Cerebellar cortex (tissue), 1 donor: ENCODE data around the gene SLAMF8.

Experiments used
- DNase-seq: peaks from one replicate; pipeline ENCODE4 v3.0.0-alpha.2; 2015; ENCODE audit warnings: low spot score

Gene SLAMF8

DNA sequence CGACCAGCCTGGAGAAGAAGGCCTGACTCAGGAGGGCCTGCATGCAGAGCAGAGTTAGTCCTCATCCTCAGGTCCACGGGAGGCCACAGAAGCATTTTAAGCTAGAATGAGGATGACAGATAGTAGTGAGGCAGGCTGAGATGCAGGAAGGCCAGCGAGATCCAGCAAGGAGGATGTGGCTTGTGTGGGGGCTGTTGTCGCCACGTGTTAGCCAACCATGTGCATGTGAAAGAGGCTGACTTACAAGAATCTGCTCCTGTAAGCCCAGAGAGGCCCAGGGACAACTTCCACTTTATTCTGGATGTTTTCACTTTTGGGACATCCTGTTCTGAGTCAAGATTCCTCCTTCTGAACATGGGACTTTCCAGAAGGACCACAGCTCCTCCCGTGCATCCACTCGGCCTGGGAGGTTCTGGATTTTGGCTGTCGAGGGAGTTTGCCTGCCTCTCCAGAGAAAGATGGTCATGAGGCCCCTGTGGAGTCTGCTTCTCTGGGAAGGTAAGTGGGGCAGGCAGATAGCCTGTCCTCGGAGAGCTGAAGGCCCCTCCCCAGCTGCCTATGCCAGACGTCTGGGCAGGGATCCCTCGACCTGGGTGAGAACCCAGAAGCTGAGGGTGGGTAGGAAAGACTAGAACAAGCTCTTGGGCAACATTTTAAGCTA, at the start of gene SLAMF8:
Gene SLAMF8 (plus strand): TSS at position 433 of the 661 bp plus-strand sequence. CDS start 26 bp downstream, at position 459.
- no peak for DNase-seq

DNA sequence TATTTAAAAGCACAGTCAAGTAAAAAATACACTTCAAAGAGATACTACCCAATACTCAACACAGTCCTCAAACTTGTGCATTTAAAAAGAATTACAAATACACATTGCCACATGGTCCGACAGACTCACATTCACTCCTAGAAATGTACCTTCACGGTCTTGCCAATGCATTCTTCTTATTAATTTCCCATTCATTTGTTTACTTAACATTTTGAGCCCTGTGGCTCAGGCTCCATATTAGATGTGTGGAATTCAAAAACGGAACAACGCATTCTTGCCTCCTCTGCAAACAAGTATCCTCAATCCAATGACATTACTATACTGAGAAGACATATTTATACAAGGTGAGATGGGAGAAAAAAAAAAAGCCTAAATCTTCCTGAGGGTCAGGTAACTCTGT, 48.4 kb upstream of the SLAMF8 start:
- no peak for DNase-seq

DNA sequence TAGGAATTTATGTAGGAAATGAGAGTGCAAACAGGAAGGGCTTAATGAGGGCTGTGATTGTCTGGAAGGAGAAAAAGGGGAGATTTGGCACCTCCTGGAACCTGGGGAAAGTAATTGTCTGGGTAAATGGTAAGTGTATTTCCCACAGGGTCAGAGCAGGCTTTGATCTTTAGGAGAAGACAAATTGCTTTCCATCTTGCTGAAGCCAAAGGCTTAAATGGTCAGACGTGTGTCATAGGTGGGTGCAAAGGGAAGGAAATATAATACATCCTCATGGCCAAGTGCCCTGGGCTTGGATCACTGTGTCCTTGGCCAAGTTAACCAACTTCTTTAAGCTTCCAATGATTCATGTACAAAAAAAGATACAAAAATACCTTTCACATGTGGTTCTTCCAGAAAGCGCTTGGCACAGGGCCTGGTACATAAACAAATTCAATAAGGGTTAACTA, 47.2 kb upstream of the SLAMF8 start:
- no peak for DNase-seq

DNA sequence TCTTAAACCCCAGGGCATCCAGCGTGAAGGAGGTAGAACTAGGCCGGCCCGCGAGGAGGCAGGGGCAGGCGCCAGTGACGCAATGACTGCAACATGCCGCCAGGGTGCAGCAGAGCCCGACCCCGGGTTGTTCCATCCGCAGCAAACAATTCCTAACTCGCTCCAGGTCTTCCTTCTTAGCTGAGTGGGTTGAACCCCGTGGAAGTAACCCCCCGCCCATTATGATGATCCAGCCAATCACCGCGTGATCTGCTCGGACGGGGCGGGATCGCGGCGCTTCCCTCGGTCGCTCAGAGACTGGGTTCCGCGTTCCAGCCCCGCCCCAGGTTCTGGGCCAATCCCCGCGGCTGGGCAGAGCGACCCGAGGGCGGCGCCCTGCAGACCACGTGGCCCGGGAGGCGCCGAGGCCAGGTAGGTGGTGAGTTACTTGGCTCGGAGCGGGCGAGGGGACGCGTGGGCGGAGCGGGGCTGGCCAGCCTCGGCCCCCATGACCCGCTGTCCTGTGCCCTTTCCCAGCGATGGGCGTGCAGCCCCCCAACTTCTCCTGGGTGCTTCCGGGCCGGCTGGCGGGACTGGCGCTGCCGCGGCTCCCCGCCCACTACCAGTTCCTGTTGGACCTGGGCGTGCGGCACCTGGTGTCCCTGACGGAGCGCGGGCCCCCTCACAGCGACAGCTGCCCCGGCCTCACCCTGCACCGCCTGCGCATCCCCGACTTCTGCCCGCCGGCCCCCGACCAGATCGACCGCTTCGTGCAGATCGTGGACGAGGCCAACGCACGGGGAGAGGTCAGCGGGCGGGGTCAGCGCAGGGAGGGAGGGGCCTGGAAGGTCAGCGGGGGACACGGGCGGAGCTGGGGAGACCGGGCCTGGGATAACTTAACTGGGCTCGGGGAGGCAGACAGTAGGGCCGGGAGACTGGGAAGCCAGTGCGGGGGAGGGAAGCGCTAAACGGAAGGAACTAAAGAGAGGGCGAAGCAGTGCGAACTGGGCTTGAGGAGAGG, 45.8 kb upstream of the SLAMF8 start, which contains the start of gene DUSP23:
Gene DUSP23 (plus strand): TSS at position 380 of the 1,000 bp plus-strand sequence. CDS start 139 bp downstream, at position 519.
- DNase-seq, result peak; percentile 99

DNA sequence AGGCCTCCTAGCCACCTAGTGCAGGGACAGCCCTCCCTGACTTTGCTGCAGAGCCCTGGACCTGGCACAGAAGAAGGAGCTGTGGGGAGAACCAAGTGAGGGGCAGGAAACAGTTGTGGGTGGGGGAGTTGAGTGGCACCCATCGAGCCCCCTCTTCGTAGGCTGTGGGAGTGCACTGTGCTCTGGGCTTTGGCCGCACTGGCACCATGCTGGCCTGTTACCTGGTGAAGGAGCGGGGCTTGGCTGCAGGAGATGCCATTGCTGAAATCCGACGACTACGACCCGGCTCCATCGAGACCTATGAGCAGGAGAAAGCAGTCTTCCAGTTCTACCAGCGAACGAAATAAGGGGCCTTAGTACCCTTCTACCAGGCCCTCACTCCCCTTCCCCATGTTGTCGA, 44.7 kb upstream of the SLAMF8 start:
- no peak for DNase-seq

DNA sequence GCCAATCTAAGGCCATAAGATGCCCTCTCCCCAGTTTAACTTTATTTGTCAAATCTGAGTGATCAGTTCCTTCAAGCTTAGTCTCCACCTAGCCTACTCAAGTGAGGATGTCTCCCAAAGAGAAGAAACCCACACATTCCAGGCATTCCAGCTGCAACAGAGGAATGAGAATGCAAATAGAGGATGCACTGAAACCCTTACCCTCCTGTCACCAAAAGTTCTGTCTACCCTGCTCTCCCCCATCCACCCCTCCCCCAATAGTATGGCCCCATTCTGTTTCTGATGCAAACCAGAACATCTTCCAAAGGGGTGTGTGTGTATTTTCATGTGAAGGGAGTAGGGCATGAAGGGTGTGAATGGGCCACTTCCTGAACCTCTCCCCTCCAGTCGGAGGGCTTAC, 42.9 kb upstream of the SLAMF8 start:
- DNase-seq, result no peak

DNA sequence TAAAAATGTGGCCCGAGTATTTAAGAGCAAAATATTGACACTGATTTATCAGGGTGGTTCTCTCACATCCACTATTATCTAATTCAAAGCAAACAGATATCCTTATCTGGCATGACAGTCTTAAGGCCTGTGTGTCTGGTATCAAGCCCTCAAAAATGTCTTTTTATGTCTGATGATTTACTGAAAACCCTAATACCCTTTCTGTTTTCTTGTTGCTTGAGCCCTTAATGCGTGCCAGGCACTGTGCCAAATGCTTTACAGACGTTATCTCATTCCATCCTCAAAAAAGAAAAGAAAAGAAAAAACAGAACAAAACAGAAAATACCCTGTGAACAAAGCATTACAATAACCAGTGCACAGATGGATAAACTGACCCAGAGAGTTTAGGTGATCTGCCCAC, 40.2 kb upstream of the SLAMF8 start:
- no peak for DNase-seq

DNA sequence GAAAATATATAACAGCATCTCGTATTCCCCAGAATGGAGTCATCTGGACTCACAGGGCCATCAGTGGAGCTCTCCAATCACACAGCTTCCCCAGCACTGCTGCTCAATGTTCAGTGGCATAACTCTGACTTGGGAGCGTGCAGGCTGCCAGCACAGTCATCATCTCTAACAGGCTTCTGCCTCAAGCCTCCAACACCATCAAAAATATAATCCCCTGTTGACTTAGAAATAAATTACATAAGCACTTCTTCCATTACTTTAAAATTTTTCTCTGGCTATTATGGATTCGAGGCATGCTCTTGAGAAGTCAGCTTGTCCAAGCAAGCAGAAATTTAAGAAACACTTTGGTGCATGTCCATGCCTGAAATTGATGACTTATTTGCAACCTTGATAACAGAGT, 39.7 kb upstream of the SLAMF8 start:
- no peak for DNase-seq

DNA sequence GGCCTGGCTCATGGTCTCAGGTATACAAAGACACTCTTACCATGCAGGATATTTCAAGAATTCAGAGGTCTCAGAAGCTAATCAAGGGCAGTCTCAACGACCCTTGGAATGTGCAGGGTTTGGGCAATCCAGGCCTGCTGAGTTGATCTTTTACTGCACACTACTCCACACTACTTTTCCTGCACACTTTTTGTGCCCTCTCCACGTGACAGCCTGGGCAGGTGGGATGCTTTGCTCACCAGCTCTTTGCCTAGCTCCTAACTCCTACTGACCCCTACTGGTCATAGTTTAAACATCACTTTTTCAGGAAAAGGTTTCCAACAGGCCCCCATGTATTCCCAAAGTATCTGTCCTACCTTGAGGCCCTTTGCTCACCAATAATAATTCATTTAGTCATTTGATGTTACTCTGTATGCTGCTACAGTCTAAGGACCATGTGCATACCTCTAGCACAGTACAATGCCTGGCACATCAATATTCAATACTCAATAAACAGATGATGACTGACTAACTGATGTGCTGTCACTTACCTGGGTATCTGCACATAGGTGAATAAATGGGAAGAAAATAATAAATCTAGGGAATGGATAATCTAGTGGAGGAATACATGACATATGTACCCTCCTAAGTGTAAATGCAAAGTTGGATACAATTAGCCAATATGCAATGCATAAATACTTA, 36.3 kb upstream of the SLAMF8 start:
- DNase-seq, result peak; percentile 22

DNA sequence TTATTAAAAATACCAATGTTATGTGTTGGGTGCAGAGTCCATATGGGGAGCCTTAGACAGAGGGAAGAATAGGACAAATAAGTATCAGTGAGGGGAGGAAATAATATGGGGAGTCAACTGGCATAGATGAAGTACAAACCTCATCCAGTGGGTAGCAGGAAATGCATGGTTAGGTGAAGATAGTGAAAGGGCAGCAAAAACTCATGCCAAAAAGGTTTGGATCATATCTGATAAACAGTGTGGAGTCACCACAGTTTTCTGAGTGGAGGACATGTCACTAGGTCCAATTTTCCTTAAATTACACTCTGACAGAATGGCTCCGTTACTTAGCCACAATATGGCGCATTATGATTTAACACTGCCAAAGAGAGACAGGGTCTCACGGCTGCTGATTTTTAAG, 35.6 kb upstream of the SLAMF8 start:
- DNase-seq, result no peak

DNA sequence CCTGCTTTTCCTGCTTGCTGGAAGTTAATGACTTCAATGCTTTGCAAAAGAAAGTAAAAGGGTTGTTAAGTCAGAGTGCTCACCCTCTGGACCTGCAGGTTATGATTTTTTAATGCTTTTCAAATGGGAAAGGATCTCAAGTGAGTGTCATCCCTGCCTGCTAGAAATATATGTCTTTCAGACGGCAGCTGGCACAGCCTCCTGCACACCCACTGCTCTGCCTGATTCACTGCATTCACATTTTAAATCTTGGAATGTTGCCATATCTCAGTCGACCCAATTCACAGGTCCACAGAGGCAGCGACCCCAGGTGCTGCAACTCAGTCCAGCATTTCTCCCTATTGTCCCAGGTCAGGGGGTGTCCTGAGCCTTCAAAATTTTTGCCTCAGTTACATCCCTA, 35.2 kb upstream of the SLAMF8 start:
- DNase-seq, result no peak

DNA sequence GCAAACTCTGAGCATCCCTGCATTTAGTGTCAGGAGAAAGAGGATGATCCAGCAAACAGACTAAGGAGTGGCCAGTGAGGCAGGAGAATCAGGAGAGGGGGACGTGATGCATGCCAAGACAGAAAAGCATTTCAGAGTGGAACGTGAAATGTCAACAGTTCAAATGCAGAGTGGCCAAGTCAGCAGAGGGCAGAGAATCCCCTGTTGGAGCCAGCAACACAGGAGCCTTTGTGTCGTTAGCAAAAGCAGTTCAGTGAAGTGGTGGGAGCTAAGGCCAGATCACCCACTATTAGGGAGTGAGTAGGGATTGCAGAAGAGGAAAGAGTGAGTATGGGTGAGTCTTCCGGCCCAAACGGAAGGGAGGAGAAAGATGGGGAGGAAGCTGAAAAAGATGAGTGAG, 31.1 kb upstream of the SLAMF8 start:
- no peak for DNase-seq

DNA sequence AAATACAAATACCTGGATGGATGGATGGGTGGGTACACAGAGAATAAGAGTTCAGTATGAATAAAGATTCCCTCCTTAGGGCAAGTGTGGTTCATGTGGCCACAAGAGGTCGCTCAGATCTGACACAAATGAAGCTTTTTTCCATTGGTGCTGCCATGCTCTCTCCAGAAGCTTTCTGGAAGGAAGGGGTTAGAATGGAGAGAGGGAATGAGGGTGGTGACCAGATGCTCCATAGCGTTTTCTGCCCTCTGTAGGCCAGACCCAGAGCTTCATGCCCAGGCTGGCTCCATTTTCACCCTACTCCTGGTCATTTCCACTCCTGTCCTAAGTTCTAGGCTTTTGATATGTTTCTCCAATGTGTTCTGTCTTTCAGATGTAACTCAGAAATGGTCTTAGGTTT, 27.8 kb upstream of the SLAMF8 start:
- DNase-seq, result peak; percentile 86

DNA sequence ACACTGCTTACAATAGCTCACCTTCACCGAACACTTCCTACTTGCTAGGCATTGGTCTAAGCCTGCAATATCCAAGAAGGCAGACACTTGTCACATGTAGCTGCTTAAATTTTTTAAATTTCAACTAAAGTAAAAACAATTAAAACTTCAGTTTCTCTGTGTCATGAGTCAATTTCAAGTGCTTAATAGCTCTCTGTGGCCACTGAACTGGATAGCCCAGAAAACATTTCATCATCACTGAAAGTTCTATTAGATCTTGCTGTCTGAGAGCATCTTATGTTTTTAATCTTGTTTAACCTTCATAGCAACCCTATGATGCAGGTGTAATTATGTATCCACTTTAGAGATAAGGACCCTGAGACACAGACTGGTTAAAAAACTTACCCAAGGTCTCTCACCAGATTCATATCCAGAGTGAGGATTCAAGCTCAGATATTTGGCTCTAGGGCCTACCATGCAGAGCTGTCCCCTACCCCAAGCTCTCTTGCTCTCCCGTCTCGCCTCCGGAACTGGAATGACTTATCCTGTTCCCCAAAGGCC, 27.2 kb upstream of the SLAMF8 start:
- no peak for DNase-seq

DNA sequence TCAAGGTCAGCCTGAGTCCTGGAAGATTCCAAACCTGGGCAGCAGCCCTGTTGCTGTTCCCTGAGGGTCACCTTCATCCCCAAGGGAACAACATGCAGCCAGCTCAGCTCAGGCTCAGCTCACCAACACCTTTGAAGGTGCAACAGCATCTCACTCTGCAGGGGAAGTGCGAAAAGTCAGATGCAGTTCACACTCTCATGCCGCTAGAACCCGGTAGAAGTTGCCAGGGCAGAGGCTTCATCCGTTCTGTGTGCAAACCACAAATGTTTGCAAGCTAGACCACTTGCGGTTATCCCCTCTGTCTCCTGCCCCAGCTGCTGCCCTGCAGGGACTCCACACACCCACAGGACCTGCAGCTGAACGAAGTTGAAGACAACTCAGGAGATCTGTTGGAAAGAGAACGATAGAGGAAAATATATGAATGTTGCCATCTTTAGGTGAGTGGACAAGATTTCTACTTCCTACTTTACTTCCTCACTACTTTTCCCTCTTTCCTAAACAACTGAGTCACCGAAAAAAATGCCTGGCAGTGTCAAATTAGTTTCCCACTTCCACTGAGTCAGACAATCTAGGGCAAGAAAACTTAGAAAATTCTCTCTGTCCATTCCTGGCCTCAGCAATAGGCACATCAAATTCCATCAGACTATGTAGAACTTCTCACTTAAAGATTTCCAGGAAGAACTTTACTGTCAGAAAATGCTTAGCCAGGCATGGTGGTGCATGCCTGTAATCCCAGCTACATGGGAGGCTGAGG, 26.3 kb upstream of the SLAMF8 start:
- DNase-seq, result no peak

DNA sequence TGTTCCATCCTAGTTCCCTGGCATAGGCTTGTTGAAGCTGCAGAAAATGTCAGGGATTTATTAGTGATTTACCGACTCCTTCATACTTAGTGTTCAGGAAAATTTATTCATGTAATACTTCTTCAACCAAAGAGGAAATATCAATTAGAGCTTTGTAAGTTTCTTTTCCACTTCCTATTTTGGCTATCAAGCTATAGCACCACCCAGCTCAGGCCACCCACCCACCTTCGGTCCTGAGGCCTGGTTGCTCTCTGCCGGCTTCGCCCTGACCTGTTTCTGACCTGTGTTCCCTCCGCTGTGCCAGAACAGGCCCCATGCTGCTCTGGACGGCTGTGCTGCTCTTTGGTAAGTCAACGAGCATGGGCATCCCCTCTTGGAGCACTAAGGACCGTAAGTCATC, 24.6 kb upstream of the SLAMF8 start, which contains the start of gene FCRL6:
Gene FCRL6 (plus strand): TSS at position 250 of the 400 bp plus-strand sequence. CDS start 65 bp downstream, at position 315.
- DNase-seq, result no peak

DNA sequence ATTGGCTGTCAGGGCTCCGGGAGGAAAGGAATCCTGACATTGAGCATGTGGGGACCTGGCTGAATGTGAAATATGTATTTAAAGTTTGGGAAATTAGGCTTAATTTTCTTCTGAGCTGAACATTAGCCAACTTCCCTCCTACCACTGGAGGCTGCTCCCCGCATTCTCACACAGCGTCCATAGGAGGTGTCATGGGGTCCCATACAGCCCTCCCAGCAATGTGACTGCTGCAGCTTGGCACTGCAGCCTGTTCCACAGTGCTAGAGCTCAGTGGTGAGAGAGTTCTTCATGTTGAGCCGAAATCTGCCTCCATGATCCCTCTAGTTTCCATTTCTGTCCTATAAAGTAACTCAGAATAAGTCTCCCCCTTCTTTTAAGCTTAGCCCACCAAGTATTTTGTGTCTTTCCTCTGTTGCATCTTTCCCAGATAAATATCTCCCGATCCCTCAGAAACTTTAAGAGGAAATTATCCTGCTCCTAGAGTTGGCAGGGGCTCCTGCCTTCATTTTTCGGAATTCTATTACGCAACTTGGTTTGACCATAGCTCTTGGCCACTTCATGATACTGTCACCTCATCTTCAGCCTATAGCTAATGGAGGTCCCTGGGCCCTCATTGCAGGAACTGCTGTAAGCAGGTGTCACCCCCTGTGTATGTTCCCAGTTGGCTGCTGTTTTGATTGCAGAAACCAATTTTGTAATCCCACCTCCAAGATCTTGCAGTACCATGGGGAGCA, 22.6 kb upstream of the SLAMF8 start:
- no peak for DNase-seq

DNA sequence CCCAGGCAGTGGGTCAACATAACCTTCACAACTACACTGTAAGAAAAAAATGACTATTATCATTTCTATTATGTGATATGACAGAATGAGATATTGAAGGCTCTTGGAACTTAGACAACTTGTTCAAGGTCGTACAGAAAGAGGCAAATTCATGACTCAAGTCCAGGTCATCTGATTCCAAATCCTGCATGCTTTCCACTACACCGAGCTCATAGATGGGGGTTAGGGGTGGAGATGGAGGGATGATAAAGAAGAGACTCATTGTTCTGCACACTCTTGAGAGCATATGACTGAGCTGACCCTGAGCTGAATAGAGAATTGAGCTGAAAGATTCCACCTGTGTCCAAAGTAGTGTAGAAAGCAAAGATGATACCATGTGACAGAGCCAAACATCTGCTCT, 21.7 kb upstream of the SLAMF8 start:
- DNase-seq, result no peak

DNA sequence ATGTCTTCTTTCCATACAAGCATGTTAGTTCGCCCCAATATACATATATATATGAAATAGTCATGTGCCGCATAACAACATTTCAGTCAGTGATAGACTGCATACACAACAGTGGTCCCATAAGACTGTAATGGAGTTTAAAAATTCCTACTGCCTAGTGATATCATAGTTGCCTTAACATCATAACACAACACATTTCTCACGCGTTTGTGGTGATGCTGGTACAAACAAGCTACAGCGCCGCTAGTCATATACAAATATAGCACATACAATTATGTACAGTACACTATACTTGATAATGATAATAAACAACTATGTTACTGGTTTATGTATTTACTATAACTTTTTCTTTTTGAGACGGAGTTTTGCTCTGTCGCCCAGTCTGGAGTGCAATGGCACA, 10.7 kb upstream of the SLAMF8 start:
- DNase-seq, result no peak

DNA sequence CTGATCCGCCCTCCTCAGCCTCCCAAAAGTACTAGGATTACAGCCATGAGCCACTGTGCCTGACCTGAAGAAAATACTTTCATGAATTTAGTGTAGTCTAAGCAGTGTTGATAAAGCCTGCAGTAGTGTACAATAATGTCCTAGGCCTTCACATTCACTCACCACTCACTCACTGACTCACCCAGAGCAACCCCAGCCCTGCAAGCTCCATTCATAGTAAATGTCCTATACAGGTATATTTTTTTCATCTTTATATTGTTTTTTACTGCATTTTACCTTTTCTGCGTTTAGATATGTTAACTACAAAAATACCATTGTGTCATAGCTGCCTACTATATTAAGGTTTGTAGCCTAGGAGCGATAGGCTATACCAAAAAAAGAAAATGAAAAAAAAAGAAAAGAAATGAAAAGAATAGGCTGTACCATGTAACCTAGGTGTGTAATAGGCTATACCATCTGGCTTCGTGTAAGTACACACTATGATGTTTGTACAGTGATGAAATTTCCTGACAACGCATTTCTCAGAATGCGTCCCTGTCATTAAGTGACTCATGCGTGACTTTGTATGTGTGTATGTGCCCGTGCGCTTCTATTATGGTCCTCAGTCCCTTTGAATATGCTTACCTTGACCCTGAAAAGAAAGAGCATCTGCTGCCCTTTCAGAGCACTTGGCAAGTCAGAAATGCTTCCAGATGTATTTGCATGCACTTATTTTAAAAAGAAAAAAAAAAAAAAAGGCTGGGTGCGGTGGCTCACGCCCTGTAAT, 9.2 kb upstream of the SLAMF8 start:
- no peak for DNase-seq
